Endothelial cell of umbilical vein (primary cell): ENCODE data around the gene RFX2. TPM values are rescaled to one million over a fixed set of nuclear protein-coding genes. Genes with fewer than 3 reads are reported as not detected.

ENCODE experiments used
- BruUV-seq: library from RNA; stranded (reverse); fragments of 400-500 nt; replicated peaks from 2 replicates; lab custom pipeline; 2021; lab: Mats Ljungman, UMichigan
- CTCF ChIA-PET: fragments of 300-600, 350-600 bp; sonication (Branson Sonifier 250); formaldehyde crosslinking; loops from one replicate; lab custom pipeline; 2021; ENCODE audit warnings: antibody characterized with exemption, inconsistent platforms; lab: Charles Lee
- POLR2A ChIA-PET: fragments of 300-600, 350-600 bp; sonication (Branson Sonifier 250); formaldehyde crosslinking; loops from one replicate; lab custom pipeline; 2021; ENCODE audit warnings: antibody characterized with exemption, inconsistent platforms; lab: Charles Lee
- DNase-seq: peaks from one replicate; pipeline ENCODE4 v3.0.0-alpha.2; 2011; ENCODE audit warnings: low read depth, low spot score
- FAIRE-seq: peaks from 2 replicates; lab custom pipeline; 2011; peaks lifted over from hg19 to GRCh38; lab: Jason Lieb, UNC
- H2AFZ ChIP-seq: 2 replicates; pipeline ENCODE4 v1.6.0; 2012; ENCODE audit warnings: low read depth, low read length, control low read depth, inconsistent platforms
- H3K27ac ChIP-seq: 2 replicates; pipeline ENCODE4 v1.5.1; 2011; ENCODE audit warnings: low read depth, mild to moderate bottlenecking, control low read depth, low read length, moderate library complexity; ENCODE audit not compliant: insufficient read depth
- H3K27me3 ChIP-seq, 2 experiments: 2 replicates each; pipeline versions ENCODE4 v1.6.0 to v1.6.1; 2011; ENCODE audit warnings: low read length in 2 of 2, mixed read lengths in 1 of 2; ENCODE audit not compliant: control insufficient read depth in 2 of 2, insufficient read depth in 2 of 2
- H3K36me3 ChIP-seq, 2 experiments: 2 replicates in 1 of 2; 3 replicates in 1 of 2; pipeline ENCODE4 v1.5.1; 2011; ENCODE audit warnings: low read length in 2 of 2, mild to moderate bottlenecking in 1 of 2, moderate library complexity in 1 of 2; ENCODE audit not compliant: control insufficient read depth in 2 of 2, insufficient read depth in 2 of 2; ENCODE audit errors: extremely low read depth in 1 of 2
- H3K4me1 ChIP-seq: 3 replicates; pipeline ENCODE4 v1.5.1; 2011; ENCODE audit warnings: mild to moderate bottlenecking, low read length; ENCODE audit not compliant: control insufficient read depth, insufficient read depth; ENCODE audit errors: extremely low read depth
- H3K4me2 ChIP-seq: 2 replicates; pipeline ENCODE4 v1.6.1; 2011; ENCODE audit warnings: low read length, control low read depth, mixed read lengths; ENCODE audit not compliant: insufficient read depth
- H3K4me3 ChIP-seq, 3 experiments: fragments of 200-600 bp in 1 of 3; sonication (generic), shearing (Covaris generic) in 1 of 3; replicated peaks in 1 of 3; 2 replicates each; pipeline ENCODE4 v1.5.1; 2011 to 2016; ENCODE audit warnings: control low read depth in 3 of 3, low read length in 3 of 3, mild to moderate bottlenecking in 2 of 3, inconsistent platforms in 1 of 3, low read depth in 1 of 3, moderate library complexity in 1 of 3; ENCODE audit not compliant: insufficient read depth in 1 of 3
- H3K79me2 ChIP-seq: 2 replicates; pipeline ENCODE4 v1.6.0; 2012; ENCODE audit warnings: low read length, inconsistent platforms; ENCODE audit not compliant: control insufficient read depth, insufficient read depth
- H3K9ac ChIP-seq: replicated peaks from 2 replicates; pipeline ENCODE3; 2011; ENCODE audit warnings: low read length, control low read depth; ENCODE audit not compliant: insufficient read depth; ENCODE audit errors: extremely low read depth
- H3K9me1 ChIP-seq: replicated peaks from 3 replicates; pipeline ENCODE4 v1.6.0; 2011; ENCODE audit warnings: mild to moderate bottlenecking, low read length; ENCODE audit not compliant: control insufficient read depth, insufficient read depth; ENCODE audit errors: extremely low read depth
- H3K9me3 ChIP-seq: replicated peaks from 2 replicates; pipeline ENCODE4 v1.5.1; 2012; ENCODE audit warnings: low read length, inconsistent platforms; ENCODE audit not compliant: control insufficient read depth, insufficient read depth
- H4K20me1 ChIP-seq: replicated peaks from 2 replicates; pipeline ENCODE3; 2011; ENCODE audit warnings: mild to moderate bottlenecking, low read length; ENCODE audit not compliant: control insufficient read depth, insufficient read depth; ENCODE audit errors: extremely low read depth
- GATA2 ChIP-seq: IDR thresholded peaks from 2 replicates; pipeline ENCODE4 v1.7.0; 2011; ENCODE audit warnings: low read depth, mild to moderate bottlenecking, moderate library complexity, mixed read lengths, low read length; ENCODE audit not compliant: insufficient read length, insufficient read depth
- JUN ChIP-seq: IDR thresholded peaks from 2 replicates; pipeline ENCODE4 v1.6.1; 2011; ENCODE audit warnings: borderline replicate concordance, low read depth; ENCODE audit not compliant: insufficient read length, insufficient read depth
- dilution Hi-C: fragments of 300-500 bp; cut with MboI; formaldehyde crosslinking; loops from one replicate; pipeline ENCODE4 v1.15.0; 2019; ENCODE audit warnings: low sequenced_read_pairs; ENCODE audit not compliant: extremely low pct_ligation_motif_present
- intact Hi-C: fragments of 100-400 bp; cut with micrococcal nuclease; formaldehyde crosslinking; loops from one replicate; pipeline ENCODE4 v1.10.0; 2022
- polyA plus RNA-seq, 4 experiments: library from polyadenylated mRNA; depleted of rRNA in 3 of 4; stranded (reverse) in 3 of 4; unstranded in 1 of 4; fragments of >200 nt; gene quantifications; 2 replicates each; pipeline versions ENCODE4 v1.2.1 to v1.2.3, GENCODE V29; 2011 to 2012; ENCODE audit warnings: missing spikeins in 1 of 4
- total RNA-seq: library from RNA; stranded (reverse); gene quantifications from 2 replicates; pipeline ENCODE4 v1.2.3, GENCODE V29; 2021
- TF ChIP-seq, protein P1 (sequence below), 2 donors: IDR thresholded peaks; 1 replicate in 1 of 2; 2 replicates in 1 of 2; pipeline ENCODE4 v1.5.1; 2011; ENCODE audit warnings: low read length in 2 of 2, mild to moderate bottlenecking in 2 of 2, moderate library complexity in 2 of 2, control low read depth in 1 of 2, inconsistent platforms in 1 of 2, low read depth in 1 of 2; ENCODE audit not compliant: insufficient read depth in 1 of 2; ENCODE audit errors: extremely low read depth in 1 of 2
- TF ChIP-seq, protein P2 (sequence below): IDR thresholded peaks from 2 replicates; pipeline ENCODE4 v1.6.1; 2011; ENCODE audit not compliant: insufficient read depth, insufficient read length

Gene RFX2
- total and polyA plus RNA-seq, 2 donors (not counting 3 experiments of a cell fraction or from before 2014, with no cell fraction given), result 16.1 to 19.0 TPM

DNA sequence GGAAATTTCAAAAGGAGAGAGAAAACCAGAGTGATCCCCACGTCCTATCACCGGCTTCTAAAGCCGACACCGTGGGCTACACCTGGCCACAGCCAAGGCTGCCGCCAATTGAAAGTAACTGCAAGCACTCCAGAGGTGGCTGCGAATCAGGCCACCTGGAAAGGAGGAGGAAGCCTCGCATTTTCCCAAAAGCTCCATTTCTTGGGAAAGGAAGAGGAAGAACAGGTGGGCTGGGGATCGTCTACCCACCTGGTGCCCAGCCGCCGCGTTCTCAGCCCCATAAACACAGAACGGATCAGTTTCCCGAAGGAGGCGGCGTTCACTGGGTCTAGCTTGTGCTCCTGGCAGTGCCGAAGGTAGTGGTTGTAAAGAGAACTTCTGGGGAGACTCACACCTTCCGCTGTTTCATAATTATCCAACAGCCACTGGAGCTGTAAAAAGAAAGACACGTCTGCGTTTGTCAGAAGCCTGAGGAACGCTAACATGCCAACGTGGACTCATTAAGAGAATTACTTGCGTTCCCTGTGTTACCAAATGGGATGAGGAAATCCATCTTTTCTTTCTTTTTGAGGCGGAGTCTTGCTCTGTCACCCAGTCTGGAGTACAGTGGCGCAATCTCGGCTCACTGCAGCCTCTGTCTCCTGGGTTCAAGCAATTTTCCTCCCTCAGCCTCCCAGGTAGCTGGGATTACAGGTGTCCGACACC is 94.3 kb downstream of the RFX2 start:
- H4K20me1 ChIP-seq, result no peaks in the 10 kb centered on the region
- H3K27ac ChIP-seq, result no peak overlapping the region
- no peak overlapping the region for H3K4me2 ChIP-seq
- FAIRE-seq (no peak), DNase-seq (no peak)
- TF ChIP-seq, protein P1, sequence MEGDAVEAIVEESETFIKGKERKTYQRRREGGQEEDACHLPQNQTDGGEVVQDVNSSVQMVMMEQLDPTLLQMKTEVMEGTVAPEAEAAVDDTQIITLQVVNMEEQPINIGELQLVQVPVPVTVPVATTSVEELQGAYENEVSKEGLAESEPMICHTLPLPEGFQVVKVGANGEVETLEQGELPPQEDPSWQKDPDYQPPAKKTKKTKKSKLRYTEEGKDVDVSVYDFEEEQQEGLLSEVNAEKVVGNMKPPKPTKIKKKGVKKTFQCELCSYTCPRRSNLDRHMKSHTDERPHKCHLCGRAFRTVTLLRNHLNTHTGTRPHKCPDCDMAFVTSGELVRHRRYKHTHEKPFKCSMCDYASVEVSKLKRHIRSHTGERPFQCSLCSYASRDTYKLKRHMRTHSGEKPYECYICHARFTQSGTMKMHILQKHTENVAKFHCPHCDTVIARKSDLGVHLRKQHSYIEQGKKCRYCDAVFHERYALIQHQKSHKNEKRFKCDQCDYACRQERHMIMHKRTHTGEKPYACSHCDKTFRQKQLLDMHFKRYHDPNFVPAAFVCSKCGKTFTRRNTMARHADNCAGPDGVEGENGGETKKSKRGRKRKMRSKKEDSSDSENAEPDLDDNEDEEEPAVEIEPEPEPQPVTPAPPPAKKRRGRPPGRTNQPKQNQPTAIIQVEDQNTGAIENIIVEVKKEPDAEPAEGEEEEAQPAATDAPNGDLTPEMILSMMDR (IDR thresholded peaks at IDR 0.05; ENCODE audit: extremely low read depth in 1 of 2, insufficient read depth in 1 of 2, low read depth in 1 of 2, low read length in 2 of 2), result no peak
- TF ChIP-seq, protein P2, sequence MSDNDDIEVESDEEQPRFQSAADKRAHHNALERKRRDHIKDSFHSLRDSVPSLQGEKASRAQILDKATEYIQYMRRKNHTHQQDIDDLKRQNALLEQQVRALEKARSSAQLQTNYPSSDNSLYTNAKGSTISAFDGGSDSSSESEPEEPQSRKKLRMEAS, result no peak
- TF ChIP-seq JUN, result no peak
- TF ChIP-seq GATA2, result no peak
- H3K79me2 ChIP-seq, result no peaks in the 10 kb centered on the region
- no peaks in the 10 kb centered on the region for H3K9me1 ChIP-seq
- dilution Hi-C loops (no loop called here), intact Hi-C loops (no loop called here)
- H3K27me3 ChIP-seq, result no peaks in the 10 kb centered on the region
- H3K9me3 ChIP-seq, result no peaks in the 10 kb centered on the region
- H2AFZ ChIP-seq, result no peak overlapping the region
- BruUV-seq, result no TSS peak
- H3K36me3 ChIP-seq, result no peaks in the 10 kb centered on the region
- CTCF ChIA-PET, result interaction anchor here (1.3 to 3.4 kb wide), 2 partner anchors 27 to 28 kb away, joined by 3 to 33 read pairs; no protein-coding TSS in a partner anchor
- H3K4me3 ChIP-seq, result no peak overlapping the region
- H3K4me1 ChIP-seq, result peaks cover 14% of the 10 kb centered on the region
- POLR2A ChIA-PET, result no interaction called here
- H3K9ac ChIP-seq, result no peak overlapping the region
